ENCODE results near the gene SLC29A4.

Gene SLC29A4

DNA sequence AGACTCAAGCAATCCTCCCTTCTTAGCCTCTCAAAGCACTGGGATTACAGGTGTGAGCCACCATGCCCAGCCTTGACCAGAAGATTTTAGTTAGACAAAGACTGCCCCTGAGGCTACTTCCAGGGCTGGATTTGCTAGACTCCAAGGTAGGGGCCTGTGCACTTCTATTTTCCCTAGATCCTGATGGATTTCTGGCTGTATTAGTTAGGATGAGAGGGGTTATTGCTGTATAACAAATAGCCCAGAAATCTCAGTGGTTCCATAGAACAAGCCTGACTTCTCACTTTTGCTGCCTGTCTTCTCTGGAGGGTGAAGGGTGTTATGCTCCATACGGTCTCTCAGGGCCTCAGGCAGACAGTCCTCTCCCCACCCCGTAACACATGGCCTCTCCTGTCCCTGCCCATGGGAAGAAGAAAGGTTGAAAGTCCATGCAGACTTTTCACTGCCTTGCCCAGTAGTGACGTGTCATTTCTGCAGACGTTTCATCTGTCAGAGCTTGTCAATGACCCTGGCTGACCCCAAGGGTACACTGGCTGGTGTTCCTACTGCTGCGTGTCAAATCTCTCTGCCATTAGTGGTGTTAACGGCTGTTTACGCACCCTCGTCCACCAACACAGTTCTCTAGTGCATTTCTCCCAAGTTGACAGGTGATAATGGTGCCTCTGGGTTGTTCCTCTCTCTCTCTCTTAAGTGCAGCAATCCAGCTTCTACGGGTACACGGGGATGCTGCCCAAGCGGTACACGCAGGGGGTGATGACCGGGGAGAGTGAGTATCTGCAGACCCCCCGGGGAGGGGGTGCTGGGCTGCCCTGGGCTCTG is 11.6 kb downstream of the SLC29A4 start:
- Histone ChIP-seq H2AFZ (ENCODE audit: low read length) (no peak overlapping the region), H3K9me2 (ENCODE audit: low read depth, low read length) (no peaks in the 10 kb centered on the region), H3K9ac (ENCODE audit: low read length) (no peak overlapping the region), H4K20me1 (ENCODE audit: insufficient read depth, low read length) (no peaks in the 10 kb centered on the region), H3K9me3 (ENCODE audit: low read length) (no peaks in the 10 kb centered on the region), H3K27me3 (ENCODE audit: insufficient read depth, low read length) (peaks cover 8% of the 10 kb centered on the region; the same call in 1 of the 2 replicates), H3K4me3 (ENCODE audit: low read depth, low read length, poor library complexity, severe bottlenecking) (no peak overlapping the region), H3K79me2 (ENCODE audit: insufficient read depth, low read length) (no peaks in the 10 kb centered on the region), H3K4me2 (ENCODE audit: low read length) (no peak overlapping the region), H3K36me3 (ENCODE audit: insufficient read depth, low read length) (no peaks in the 10 kb centered on the region; the same call in 1 of the 2 replicates), H3F3A (ENCODE audit: insufficient read depth, low read length) (no peaks in the 10 kb centered on the region), H3K27ac (ENCODE audit: low read depth, low read length, poor library complexity, severe bottlenecking) (no peak overlapping the region), H3K4me1 (ENCODE audit: insufficient read depth, low read length, severe bottlenecking) (peaks cover 10% of the 10 kb centered on the region)
- TF ChIP-seq, protein P1, sequence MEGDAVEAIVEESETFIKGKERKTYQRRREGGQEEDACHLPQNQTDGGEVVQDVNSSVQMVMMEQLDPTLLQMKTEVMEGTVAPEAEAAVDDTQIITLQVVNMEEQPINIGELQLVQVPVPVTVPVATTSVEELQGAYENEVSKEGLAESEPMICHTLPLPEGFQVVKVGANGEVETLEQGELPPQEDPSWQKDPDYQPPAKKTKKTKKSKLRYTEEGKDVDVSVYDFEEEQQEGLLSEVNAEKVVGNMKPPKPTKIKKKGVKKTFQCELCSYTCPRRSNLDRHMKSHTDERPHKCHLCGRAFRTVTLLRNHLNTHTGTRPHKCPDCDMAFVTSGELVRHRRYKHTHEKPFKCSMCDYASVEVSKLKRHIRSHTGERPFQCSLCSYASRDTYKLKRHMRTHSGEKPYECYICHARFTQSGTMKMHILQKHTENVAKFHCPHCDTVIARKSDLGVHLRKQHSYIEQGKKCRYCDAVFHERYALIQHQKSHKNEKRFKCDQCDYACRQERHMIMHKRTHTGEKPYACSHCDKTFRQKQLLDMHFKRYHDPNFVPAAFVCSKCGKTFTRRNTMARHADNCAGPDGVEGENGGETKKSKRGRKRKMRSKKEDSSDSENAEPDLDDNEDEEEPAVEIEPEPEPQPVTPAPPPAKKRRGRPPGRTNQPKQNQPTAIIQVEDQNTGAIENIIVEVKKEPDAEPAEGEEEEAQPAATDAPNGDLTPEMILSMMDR (IDR thresholded peaks at IDR 0.05; ENCODE audit: low read length): no peak
- no peak for TF ChIP-seq EZH2 (IDR thresholded peaks at IDR 0.05; ENCODE audit: borderline replicate concordance, low read length)

DNA sequence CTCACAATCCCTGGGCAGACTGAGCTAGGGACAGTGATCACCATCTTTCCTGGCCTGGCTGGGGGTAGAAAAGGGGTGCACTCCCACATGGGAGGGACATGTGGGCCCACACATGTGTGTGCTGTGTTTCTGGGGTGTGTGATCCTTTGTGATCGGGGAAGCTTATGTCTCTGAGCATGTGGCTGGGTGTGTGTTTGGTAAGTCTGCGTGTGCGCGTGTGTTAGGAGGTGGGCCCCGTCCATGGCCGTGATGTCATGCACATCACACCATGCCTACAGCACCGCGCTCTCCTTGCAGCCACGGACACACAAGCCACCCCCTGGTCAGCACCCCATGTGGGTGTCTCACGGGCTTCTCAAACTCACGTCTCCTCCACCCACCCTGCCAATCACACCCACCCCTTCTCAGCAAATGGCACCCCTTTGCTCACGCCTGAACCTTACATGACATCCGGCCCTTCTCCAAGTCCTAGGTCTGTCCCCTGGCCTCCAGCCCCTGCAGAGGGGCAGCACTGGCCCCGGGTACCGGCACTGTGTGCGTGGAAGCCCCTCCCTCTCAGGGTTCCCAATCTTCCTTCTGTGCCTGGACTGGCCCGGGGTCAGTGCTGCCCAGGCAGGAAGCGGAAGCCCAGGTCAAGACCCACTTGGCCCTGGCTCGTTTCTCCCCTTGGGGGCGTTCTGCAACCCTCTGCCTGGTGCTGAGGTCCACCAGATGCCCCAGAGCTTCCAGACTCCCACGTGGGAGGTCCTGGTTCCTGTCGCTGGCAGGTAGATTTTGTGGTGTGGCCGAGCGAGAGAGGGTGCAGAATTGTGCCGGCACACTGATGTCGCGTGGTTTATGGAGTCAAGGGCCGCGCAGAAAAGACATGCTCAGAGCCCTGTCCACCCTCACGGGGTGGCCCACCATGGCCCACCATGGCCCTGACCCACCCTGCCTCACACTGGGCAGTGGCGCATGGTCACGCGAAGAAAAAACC is 12.6 kb downstream of the SLC29A4 start:
- no peaks in the 10 kb centered on the region; the same call in 1 of the 2 replicates for H3K36me3 ChIP-seq (ENCODE audit: insufficient read depth, low read length)
- no peaks in the 10 kb centered on the region for H4K20me1 ChIP-seq (ENCODE audit: insufficient read depth, low read length)
- H3K79me2 ChIP-seq (ENCODE audit: insufficient read depth, low read length): no peaks in the 10 kb centered on the region
- H3F3A ChIP-seq (ENCODE audit: insufficient read depth, low read length): no peaks in the 10 kb centered on the region
- H2AFZ ChIP-seq (ENCODE audit: low read length): no peak overlapping the region
- H3K27me3 ChIP-seq (ENCODE audit: insufficient read depth, low read length): peaks cover 8% of the 10 kb centered on the region; the same call in 1 of the 2 replicates
- no peak overlapping the region for H3K4me3 ChIP-seq (ENCODE audit: low read depth, low read length, poor library complexity, severe bottlenecking)
- H3K4me1 ChIP-seq (ENCODE audit: insufficient read depth, low read length, severe bottlenecking): peaks cover 10% of the 10 kb centered on the region
- H3K9me3 ChIP-seq (ENCODE audit: low read length): no peaks in the 10 kb centered on the region
- H3K27ac ChIP-seq (ENCODE audit: low read depth, low read length, poor library complexity, severe bottlenecking): no peak overlapping the region
- no peak overlapping the region for H3K4me2 ChIP-seq (ENCODE audit: low read length)
- H3K9ac ChIP-seq (ENCODE audit: low read length): no peak overlapping the region
- H3K9me2 ChIP-seq (ENCODE audit: low read depth, low read length): no peaks in the 10 kb centered on the region
- TF ChIP-seq, protein P1 (IDR thresholded peaks at IDR 0.05; ENCODE audit: low read length): no peak
- TF ChIP-seq EZH2 (IDR thresholded peaks at IDR 0.05; ENCODE audit: borderline replicate concordance, low read length): no peak

DNA sequence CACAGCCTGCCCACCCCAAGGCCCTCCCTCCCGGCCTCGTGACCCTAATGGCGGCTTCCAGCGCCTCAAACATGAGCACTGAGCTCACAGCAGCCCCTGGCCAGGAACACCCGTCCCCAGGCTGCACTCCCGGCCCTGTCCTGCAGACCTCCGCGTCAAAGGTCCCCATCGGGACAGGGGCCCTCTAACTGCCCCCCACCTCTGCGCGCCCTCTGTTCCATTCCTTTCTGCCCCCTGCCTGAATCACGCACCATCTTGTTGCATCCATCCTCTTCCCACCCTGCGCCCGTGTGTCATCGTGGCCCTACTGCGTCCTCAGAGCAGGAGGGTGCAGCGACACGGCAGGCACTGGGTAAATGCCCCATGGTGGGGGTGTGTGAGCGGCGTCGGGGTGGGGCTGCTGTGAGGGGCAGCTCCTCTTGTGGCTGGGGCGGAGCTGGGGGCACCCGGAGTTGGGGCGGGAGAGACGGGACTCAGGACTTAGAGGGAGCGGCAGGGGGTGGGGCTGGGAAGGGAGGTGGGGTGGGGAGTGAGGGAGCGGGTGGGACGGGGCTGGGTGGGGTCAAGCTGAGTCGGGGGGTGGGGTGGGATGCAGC is 13.4 kb downstream of the SLC29A4 start:
- H2AFZ ChIP-seq (ENCODE audit: low read length): no peak overlapping the region
- H3K9ac ChIP-seq (ENCODE audit: low read length): no peak overlapping the region
- no peak for TF ChIP-seq EZH2 (IDR thresholded peaks at IDR 0.05; ENCODE audit: borderline replicate concordance, low read length)
- TF ChIP-seq, protein P1 (IDR thresholded peaks at IDR 0.05; ENCODE audit: low read length): no peak
- H3K4me1 ChIP-seq (ENCODE audit: insufficient read depth, low read length, severe bottlenecking): peaks cover 10% of the 10 kb centered on the region
- H3K36me3 ChIP-seq (ENCODE audit: insufficient read depth, low read length): no peaks in the 10 kb centered on the region; the same call in 1 of the 2 replicates
- no peak overlapping the region for H3K4me2 ChIP-seq (ENCODE audit: low read length)
- H3K79me2 ChIP-seq (ENCODE audit: insufficient read depth, low read length): no peaks in the 10 kb centered on the region
- H3K27me3 ChIP-seq (ENCODE audit: insufficient read depth, low read length): peaks cover 8% of the 10 kb centered on the region; the same call in 1 of the 2 replicates
- no peak overlapping the region for H3K4me3 ChIP-seq (ENCODE audit: low read depth, low read length, poor library complexity, severe bottlenecking)
- H3K9me2 ChIP-seq (ENCODE audit: low read depth, low read length): no peaks in the 10 kb centered on the region
- H3F3A ChIP-seq (ENCODE audit: insufficient read depth, low read length): no peaks in the 10 kb centered on the region
- no peaks in the 10 kb centered on the region for H4K20me1 ChIP-seq (ENCODE audit: insufficient read depth, low read length)
- H3K27ac ChIP-seq (ENCODE audit: low read depth, low read length, poor library complexity, severe bottlenecking): no peak overlapping the region
- H3K9me3 ChIP-seq (ENCODE audit: low read length): no peaks in the 10 kb centered on the region

Measured in OCI-LY1 (cell line).